ENCODE data around the gene DYNC1I1.

DYNC1I1 gene

GRCh38 chr7:95905167-95905566 is 132.8 kb downstream of the DYNC1I1 start:
- DNase-seq (ENCODE audit: low read depth), result no peak
- H3K4me3 ChIP-seq (ENCODE audit: low read length), result no peak overlapping the region
- TF ChIP-seq CTCF (conservative IDR thresholded peaks at IDR 0.05; ENCODE audit: low read depth, low read length), result no peak

DNA sequence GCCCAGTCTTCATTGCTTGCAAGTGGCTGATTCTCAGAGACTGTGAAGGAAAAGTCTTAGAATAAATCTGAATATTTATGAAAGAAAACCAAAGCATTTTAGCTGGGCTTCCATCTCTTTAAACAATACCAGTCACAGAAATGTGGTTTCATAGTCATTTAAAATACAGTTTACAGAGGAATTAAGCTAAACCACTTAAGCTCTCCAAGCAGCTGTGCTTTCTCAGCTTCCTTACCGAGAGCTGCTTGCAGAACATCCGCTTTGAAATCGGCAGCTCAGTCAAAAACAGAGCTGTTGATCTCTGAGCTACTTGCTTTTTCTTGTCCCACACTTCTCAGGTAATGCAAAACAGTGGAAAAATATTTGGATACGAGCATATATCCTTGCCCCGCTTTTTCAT is 134.5 kb downstream of the DYNC1I1 start:
- no peak overlapping the region for H3K4me3 ChIP-seq (ENCODE audit: low read length)
- no peak for DNase-seq (ENCODE audit: low read depth)
- no peak for TF ChIP-seq CTCF (conservative IDR thresholded peaks at IDR 0.05; ENCODE audit: low read depth, low read length)

- no peak for DNase-seq (ENCODE audit: low read depth)
- H3K4me3 ChIP-seq (ENCODE audit: low read length), result no peak overlapping the region
- no peak for TF ChIP-seq CTCF (conservative IDR thresholded peaks at IDR 0.05; ENCODE audit: low read depth, low read length)
These were observed 135.0 kb downstream of the DYNC1I1 start for GRCh38 chr7:95907337-95907736.

DNA sequence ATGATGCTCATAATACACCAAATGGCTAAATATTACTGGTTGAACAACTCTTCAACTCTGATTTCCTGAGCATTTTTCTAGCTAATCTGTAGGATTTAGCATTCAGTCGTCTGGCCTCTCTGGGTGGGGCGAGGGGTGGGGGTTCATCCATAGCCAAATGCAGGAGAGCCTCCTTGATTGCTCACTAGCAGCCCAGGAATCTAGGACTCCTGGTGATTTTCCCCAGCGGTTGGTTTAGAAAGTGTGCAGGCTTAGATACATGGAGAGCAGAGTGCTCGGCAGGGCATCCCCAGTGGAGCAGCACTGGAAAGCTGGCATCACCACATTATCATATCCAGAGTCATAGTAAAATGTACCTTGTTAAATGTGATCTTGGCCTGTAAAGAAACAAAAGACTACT is 136.1 kb downstream of the DYNC1I1 start:
- DNase-seq (ENCODE audit: low read depth), result no peak
- no peak for TF ChIP-seq CTCF (conservative IDR thresholded peaks at IDR 0.05; ENCODE audit: low read depth, low read length)
- H3K4me3 ChIP-seq (ENCODE audit: low read length), result no peak overlapping the region

DNA sequence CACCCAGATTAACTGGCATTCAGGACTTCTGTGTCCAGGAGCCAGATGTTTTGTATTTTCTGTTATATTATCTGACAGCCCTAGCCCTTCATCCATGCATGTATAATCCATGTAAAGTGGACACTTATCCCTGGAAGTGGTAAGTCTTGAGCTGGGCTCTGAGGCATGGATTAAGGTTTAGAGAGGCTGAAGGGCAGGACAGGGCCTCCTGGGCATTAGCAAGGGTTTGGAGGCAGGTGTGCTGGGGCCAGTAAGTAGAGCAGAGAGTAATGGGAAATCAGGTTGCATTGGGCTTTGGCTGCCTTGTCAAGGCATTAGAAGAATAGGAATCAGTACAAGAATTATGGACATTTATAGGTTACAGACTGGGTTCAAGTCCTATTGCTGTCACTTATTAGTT is 138.0 kb downstream of the DYNC1I1 start:
- TF ChIP-seq CTCF (conservative IDR thresholded peaks at IDR 0.05; ENCODE audit: low read depth, low read length), result no peak
- H3K4me3 ChIP-seq (ENCODE audit: low read length), result no peak overlapping the region
- DNase-seq (ENCODE audit: low read depth), result no peak

DNA sequence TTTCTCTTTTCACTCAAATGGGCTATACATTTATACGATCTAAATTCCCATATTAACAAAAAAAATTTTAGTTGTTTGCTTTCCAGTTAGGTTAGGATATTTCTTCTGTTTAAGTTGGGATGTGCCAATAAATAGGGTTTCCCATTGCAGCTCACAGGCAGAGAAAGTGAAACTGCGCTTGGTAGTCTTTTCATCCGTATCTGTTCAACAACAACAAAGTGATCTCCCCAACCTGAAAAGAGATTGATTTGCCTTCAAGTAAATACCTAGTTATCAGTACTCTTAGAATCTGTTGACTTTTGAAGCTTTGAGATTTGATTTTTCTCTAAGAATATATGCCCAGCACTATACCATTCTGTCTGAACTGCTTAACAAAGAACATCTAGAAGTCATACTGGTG is 143.4 kb downstream of the DYNC1I1 start:
- no peak overlapping the region for H3K4me3 ChIP-seq (ENCODE audit: low read length)
- DNase-seq (ENCODE audit: low read depth), result no peak
- no peak for TF ChIP-seq CTCF (conservative IDR thresholded peaks at IDR 0.05; ENCODE audit: low read depth, low read length)

DNA sequence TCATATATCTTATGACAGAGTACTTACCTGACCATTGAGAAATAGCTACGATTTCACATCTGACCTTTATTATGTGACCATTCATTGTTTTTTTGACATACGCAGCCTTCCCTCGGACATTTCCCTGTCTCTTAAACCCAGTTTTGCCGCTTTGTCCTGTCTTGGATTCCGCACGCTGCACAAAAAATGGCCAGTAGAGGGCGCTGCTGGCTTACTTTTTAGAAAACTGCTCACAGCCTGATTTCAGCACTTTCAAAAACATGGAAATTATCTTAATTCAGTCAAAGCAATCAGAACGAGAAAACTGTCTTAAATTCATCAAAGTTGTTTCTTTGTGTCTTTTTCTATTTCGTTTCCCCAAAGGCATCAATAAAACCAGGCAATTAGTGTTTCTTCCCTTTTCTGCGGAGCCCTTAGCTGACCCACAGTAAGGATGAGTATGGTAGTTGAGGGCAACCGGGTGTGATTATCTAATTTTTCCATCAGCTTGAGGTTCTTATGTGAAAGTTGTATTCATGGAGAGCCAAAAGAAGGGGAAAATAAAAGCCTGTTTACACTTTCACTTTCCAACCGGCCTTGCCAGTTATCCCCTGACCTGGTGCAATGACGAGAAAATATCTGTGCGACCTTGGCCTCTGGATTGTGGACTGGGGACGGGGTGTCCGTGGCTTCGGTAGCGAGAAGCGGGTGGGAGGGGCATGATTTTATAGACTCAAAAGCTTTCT is 144.4 kb downstream of the DYNC1I1 start:
- peak; percentile 86 for TF ChIP-seq CTCF (conservative IDR thresholded peaks at IDR 0.05; ENCODE audit: low read depth, low read length)
- no peak overlapping the region for H3K4me3 ChIP-seq (ENCODE audit: low read length)
- DNase-seq (ENCODE audit: low read depth), result peak; percentile 16
